ENCODE data around the gene CNIH3.

Gene CNIH3

DNA sequence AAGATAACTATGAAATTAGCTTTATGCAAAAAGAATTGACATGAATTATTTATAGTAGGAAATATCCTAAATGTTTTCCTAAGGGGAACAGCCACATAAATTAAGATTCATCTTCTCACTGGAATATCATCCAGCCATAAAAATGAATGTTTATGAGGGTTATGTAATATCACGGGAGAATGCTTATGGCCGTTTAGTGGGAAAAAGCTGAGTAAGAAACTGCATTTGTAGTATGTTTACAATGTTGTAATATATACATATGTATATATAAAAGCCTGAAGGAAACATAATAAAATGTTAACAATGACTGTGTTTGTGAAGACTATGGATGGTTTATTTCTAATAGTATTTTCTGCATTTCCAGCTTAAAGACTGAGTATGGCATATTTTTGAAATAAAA, 161.1 kb downstream of the CNIH3 start:
- DNase-seq (ENCODE audit: low read depth), result no peak

DNA sequence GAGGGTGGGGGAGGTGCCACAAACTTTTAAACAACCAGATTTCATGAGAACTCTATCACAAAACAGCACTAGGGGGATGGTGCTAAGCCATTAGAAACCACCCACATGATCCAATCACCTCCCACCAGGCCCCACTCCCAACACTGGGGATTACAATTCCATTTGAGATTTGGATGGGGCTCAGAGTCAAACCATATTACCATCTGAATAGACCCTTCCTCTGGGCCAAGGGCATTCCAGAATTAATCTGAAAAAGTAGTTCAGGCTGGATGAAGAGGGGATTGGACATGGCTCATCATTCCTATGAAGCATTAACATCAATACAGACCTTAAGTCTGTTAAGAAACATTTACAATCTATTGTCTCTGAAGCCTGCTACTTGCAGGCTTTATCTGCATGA, 163.4 kb downstream of the CNIH3 start:
- no peak for DNase-seq (ENCODE audit: low read depth)

DNA sequence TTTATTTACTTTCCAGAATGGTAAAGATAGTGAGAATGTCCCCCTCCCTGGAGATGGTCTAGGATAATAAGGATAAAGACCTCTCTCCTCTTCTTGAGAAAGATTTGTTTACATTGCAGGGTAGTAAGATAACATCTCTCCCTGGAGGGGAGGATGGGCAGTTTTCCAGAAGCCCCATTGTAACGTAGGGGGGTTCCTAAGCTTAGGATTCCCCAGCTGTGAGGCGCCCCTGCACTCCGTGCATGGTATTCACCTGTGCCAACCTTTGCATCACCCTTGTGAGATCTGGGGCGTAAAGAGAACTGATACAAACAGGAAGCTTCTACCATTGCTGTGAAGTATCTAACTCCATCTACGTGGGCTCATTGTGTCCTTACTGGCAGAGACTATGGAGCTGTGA, 164.6 kb downstream of the CNIH3 start:
- DNase-seq (ENCODE audit: low read depth), result no peak

DNA sequence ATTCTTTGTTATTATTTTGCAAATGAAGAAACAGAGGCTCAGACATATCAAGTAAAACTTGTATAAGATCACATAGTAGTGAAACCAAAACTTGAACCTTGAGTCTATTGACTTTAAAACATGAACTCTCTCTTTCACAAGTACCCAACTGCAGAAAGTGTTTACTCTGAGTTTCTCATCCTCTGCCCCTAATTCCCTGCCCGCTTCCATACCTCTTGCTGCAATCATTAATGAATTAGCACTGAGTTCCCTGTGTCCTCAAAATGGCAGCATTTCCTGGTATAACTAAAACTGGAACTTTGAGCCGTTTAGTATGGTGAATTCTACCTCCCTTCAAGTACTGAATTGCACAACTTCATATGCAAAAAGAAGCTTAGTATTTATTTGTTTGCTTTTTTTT, 165.7 kb downstream of the CNIH3 start:
- no peak for DNase-seq (ENCODE audit: low read depth)

DNA sequence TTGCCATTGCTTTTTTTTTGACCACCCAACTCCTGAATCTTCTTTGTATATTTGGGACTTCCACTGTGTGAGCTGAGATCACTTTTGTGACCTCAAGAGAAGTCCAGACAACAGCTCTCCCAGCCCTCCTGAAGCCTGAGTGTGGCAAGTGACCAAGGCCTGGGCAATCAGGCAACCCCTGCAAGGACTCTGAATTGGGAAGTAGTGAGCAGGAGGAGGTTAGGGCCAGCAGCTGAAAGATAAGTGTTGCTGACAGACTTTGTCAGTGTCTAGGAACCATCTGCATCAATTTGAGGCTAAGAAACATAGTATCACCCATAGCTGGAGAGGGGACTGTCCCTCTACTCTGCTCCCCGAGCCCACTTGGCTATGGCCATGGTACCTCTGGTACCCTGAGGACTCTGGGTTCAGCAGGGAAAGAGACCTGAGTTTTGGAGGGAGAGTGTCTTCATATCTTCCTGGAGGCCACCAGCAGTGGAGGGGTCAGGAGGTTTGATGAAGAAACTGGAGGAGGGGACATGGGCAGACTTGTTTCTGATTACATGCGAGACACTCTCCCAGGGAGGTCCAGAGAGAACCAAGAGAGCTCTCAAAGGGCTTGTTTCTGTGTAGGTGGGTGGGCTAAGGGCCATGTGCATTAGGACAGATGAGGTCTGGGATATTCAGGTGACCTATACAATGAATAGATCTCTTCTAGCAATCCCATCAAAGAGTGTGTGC, 166.3 kb downstream of the CNIH3 start:
- DNase-seq (ENCODE audit: low read depth), result no peak

DNA sequence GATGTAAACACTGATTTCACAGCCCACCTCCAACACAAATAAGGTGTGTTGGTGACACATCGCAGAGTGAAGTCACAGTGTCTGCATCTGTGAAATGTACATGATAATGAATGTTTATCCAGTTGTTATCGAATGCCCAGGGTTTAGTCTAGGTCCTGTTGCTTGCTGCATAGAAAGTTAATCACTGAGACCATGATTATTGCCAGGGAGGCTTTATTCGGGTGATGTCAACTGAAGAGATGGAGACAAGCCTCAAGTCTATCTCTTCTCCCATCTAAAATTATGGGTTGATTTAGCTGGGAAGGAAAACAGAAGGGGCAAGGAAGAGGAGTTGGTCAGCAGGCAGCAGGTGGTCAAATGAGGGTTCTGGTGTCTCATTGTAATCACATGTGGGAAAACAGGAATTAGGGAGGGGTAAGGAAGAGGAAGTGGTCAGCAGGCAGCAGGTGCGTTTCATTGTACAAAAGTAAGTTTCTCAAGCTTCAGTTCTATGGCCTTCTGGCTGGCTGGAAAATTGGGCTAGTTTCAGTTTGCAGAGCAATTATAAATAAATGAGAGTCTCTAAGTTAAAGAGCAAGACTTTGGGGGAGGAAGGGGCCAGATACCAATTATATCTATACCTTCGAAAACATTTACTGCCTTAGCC, 167.0 kb downstream of the CNIH3 start:
- DNase-seq (ENCODE audit: low read depth), result no peak

DNA sequence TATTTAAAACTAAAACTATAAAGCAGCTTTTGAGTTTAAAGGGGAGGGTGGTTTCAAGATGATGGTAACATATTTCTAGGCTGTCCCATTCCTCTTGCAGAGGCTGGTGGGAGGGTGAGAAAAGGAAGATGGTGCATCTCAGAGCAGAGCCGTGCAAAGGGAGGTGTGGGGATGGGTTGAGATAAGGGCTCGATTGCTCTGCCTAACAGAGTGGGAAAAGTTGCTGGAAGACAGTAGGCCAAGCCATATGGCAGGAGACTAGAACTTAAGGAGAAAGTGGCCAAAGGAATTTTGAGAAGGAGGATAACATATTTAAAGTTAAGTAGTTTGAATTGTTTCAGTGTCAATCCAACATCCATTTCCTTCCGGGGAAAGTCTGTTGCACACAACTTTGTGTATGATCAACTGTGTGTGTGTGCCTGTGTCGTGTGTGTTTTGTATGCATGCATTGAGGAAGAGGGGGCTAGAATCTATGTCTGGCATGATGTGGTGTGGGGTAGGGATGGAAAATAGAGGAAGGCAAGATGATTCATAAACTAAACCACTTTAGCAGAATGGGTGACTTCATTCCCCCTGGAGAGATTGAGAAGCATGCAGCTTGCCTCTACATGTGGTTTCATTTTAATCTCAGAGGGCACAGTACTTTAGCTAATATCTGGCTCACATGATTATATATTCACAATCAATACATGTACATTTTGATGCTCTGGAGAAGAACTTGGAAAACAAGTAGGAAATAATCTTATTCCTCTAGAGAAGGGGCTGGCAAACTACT, 168.3 kb downstream of the CNIH3 start:
- DNase-seq (ENCODE audit: low read depth), result no peak

DNA sequence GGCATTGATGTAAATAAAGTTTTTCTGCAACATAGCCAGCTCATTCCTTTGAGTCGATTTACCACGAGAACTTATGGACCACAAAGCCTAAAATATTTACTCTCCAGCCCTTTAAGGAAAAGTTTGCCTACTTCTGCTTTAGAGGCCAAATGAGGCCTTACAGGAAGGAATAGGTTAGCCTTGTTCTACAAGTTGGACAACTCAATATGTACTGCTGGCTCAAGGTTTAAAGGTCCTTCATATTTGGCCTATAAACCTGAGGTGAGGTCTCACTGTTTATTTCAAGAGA, 168.9 kb downstream of the CNIH3 start:
- no peak for DNase-seq (ENCODE audit: low read depth)

DNA sequence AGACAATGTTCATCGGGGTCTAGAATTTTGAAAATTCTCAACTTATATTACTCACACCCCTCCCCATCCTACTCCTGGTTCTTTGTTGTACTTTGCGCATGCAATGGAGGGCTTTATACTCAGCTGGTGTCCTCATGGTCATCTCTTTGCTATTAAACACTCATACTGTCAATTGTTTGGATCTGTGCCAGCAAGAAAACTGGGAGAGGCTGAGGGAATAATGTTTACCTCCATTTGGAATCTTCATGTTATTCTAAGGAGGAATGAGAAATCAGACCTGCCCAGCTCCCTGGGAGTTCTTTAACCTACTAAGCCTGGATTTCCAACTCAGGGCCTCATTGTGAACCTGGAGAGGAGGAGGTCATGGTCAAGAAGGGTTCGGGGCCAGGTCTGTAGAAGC, 169.5 kb downstream of the CNIH3 start:
- DNase-seq (ENCODE audit: low read depth), result no peak

DNA sequence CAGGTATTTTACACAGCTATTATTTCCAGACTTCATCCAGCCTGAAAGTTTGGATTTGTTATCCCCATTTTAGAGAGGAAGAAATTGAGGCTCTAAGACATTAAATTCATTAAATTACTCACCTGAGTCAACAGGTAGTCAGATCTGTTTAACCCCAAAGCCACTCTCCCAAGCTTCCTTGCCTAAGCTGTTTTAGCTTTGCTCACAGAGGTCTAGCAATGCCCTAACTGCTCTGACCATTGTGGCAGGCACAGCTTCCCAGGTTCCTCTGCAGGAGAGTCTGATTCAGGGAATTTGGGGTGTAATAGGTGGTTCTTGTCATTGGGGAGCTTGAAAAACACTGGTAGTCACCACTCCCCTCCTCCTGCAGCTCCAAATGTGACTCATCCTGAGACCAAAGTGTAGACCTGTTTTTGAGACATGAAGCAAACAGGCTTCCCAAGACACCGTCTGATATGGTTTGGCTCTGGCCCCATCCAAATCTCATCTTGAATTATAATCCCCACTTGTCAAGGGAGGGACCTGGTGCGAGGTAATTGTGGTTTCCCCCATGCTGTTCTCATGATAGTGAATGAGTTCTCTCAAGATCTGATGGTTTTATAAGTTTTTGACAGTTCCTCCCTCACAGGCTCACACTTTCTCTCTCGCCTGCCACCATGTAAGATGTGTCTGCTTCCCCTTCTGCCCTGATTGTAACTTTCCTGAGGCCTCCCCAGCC, 170.6 kb downstream of the CNIH3 start:
- DNase-seq (ENCODE audit: low read depth), result no peak

DNA sequence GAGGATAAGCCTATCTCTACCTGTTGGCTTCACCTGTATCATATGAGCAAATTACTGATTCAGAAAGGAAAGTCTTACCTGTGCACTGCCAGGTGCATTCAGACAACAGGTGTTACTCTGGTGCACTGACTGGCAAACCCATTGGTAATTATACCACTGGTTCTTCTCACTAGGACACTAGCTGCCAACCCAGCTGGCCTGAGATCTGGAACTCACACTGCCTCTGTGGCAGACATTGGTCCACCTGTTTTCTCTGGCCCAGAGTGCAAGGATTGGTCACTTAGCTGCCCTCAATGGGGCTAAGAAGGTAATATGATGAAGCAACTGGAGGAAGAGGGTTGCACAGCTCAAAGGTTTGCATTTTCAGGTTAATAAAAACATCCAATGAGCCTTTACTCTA, 173.2 kb downstream of the CNIH3 start:
- no peak for DNase-seq (ENCODE audit: low read depth)

All from T-helper 22 cell (primary cell).